GM18505 (cell line): ENCODE results near the gene DACH2.

Experiments
- ATAC-seq: cut with Tn5 transposase; IDR thresholded peaks from one replicate; pipeline ENCODE4 v1.9.1; 2021; ENCODE audit not compliant: unreplicated experiment
- POLR2A ChIP-seq: IDR thresholded peaks from 4 replicates; pipeline ENCODE4 v1.6.1; 2011; ENCODE audit warnings: borderline replicate concordance; ENCODE audit not compliant: insufficient read depth, insufficient read length; ENCODE audit errors: extremely low read depth

Gene DACH2

DNA sequence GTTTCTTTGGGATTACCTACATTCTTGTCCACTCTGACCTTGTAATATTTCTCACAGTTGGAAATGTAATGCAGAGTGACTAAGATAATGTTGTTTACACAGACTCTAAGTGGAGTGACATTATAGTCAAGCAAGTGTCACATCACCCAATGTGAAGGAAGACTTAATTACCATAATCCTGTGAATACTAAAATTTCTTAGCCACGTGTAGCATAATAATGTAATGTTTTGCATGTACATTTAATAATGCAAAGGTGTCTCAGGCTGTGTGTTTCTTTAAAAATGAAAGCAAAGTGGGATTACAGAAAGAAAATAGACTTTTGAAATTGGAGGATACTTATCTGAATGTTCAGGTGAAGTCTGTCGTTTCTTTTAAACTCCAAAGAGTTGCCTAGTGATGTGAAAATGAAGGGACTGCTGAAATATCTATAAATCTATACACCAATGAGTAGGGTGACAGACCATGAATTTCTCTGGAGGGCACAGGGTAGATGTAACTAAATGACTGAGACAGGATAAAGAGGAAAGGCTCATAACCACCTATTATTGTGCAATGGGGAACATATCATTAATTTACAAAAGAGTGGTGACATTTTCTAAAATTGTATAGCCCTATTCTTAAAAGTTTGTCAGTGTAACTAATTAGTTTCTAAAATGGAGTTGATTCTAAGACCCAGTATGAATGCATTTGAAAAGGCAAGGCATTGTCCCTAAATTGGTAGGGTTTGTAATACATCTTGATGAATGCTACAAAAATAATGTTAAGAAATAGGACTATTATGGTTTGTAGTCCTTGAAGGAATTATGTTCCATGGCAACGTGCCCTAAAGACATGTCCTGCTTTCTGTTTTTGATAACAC is 235.7 kb downstream of the DACH2 start:
- no peak for TF ChIP-seq POLR2A
- no peak for ATAC-seq

DNA sequence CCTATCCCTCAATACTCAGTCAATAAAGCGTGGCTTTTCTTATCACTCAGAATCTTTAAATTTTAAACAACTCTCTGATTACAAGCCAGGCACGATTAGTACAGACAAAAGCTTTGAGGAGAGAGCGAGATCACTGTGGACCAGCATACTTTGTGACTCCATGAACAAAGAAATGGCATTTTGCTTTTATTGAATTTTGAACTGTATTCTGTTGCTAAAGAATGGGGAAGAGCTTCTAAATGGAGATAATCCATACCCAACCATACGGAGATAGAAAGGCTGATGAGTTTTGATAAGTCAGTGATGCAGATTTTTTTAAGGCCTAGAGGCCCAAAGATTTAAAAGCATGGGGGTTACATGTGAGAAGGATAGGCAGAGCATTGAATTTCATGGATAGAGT is 259.1 kb downstream of the DACH2 start:
- TF ChIP-seq POLR2A = no peak
- ATAC-seq = no peak

DNA sequence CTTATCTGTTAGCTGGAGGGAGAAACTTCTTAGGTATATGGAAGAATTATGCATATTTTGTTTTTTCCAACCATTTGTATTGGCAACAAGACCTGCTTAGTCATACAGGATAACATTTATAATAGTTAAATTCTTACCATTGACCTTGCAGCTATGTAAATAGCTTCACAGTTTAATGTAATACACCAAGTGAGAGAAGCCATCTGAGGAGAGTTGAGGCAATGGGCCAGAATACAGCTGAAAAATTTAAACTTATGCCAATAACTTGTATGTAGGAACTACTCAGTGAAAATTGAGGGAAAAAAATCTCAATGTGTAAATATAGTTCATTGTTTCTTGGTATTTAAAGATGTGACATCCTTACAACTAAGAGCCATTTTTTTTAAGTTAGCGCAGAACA is 273.5 kb downstream of the DACH2 start:
- no peak for ATAC-seq
- TF ChIP-seq POLR2A = no peak

- no peak for TF ChIP-seq POLR2A
- ATAC-seq = no peak
Observed at GRCh38 chrX:86436116-86436515, 287.9 kb downstream of the DACH2 start.

DNA sequence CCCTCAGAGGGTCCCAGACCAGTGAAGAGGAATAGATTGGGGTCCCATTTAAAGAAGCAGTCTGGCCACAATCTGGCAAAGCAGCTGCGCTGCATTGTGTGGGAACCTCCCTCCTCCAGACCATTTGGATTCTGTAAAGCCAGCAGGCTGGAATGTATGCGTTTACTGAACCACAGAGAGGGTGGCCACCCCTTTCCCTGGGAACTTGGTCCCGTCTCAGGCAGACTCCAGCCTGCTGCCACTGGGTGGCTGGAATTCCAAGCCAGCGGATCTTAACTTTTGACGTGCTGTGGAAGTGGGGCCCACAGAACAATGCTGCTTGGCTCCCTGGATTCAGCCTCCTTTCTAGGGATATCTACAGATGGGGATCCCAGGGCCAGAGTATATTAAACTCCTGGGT is 307.2 kb downstream of the DACH2 start:
- no peak for TF ChIP-seq POLR2A
- no peak for ATAC-seq

DNA sequence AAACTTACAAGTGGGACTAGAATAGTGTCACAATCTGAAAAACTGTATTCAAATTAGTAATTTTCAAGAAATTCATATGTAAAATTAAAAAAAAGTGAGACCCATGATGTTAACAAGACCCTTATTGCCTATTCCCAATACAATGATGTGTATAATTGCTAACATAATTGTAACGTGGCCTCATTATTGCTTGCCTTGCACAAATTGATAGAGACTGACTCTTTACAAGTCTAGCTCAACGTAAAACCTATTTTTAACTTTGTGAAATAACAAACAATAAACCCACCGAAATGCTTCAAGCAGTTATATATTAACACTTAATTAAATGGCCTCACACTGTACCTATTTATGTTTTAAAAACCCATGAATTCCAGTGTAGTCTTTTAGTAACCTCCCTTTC is 312.5 kb downstream of the DACH2 start:
- no peak for TF ChIP-seq POLR2A
- no peak for ATAC-seq

GRCh38 chrX:86504297-86504696 is 356.0 kb downstream of the DACH2 start:
- no peak for ATAC-seq
- no peak for TF ChIP-seq POLR2A

DNA sequence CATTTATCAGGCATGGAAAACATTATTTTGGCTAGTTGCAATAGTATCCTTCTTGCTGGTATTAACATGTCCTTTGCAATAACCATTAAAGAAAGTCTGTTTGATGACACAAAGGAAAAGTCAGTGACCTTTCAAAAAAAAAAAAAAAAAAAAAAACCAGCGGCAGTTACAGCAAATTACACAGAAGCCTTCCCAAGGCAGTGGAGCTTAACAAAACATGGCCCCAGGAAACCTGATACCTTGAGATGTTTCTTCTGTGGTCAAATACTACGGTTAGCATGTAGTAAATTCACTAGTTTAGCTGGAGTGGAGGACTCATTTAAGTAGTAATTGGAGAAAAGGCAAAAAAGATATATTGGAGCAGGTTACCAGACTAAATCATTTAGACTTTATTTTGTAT is 359.1 kb downstream of the DACH2 start:
- ATAC-seq = no peak
- TF ChIP-seq POLR2A = no peak

DNA sequence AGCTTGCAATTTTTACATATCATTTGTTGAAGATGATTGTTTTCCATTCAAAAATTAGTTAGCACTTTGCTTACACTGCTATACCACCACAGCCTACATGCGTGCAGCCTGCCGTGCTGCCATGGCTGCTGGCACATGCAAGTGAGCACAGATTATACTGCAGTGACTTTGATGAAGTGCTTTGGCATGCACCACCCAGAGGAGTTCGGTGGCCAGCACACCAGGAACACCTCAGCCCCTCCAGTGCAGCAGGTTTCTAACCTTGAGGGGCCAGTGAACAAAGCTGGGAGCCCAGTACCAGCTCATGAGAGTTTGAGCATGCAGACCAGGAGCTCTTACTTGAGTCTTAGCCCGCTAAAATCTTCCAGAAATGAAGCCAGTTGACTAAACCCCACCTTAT is 431.5 kb downstream of the DACH2 start:
- TF ChIP-seq POLR2A = no peak
- ATAC-seq = no peak

- peak; percentile 95 for ATAC-seq
- no peak for TF ChIP-seq POLR2A
Observed at GRCh38 chrX:86604607-86605006, 456.4 kb downstream of the DACH2 start.

DNA sequence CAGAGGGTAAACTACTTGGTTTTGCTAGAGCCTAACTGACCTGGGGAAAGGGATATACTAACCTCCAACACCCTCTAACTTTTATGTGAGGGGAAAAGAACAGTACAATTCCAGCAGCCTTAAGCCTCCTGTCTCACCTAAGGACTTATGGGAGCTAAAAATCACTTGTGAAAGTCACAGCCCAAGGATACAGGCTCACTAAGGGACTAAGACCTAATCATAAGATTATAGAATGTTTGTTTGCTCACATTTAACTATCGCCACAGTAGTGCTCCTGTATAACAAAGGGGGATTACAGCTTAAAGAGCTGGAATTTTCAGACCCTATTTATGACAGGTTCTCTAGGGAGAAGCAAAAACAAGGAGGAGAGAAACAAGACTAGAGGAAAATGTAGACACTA is 548.7 kb downstream of the DACH2 start:
- TF ChIP-seq POLR2A = no peak
- no peak for ATAC-seq

GRCh38 chrX:86711531-86712180 is 563.4 kb downstream of the DACH2 start:
- no peak for TF ChIP-seq POLR2A
- no peak for ATAC-seq

DNA sequence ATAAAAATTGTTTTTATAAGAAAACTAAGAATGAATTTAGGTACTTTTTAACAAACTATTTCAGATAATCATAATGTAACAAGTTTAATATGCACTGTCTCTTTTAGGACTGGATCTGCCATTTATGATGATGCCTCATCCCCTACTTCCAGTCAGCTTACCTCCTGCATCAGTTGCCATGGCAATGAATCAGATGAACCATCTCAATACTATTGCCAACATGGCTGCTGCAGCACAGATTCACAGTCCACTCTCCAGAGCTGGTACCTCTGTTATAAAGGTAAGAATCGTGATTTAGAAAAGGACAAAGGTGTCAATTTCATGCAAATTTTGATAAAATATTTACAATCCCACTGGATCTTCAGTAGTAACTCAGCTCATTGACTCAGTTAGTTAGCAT is 566.2 kb downstream of the DACH2 start:
- no peak for ATAC-seq
- no peak for TF ChIP-seq POLR2A

DNA sequence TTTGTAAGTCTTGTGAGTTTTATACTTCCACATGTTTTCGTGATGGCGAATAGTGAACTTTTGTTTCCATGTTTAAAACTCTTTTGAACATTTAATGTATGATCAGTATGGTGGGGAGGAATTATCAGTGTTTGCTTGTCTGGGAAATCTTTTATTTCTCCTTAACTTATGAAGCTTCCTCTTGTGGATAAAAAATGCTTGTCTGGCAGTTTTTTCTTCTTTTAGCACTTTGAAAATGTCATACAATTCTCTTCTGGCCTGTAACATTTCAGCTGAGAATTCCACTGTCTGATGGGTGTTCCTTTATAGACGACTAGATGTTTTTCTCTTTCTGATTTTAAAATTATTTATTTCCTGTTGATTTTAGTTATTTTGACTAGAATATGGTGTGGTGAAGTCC is 576.0 kb downstream of the DACH2 start:
- ATAC-seq = no peak
- no peak for TF ChIP-seq POLR2A

- no peak for TF ChIP-seq POLR2A
- ATAC-seq = no peak
Observed at GRCh38 chrX:86747091-86747490, 598.8 kb downstream of the DACH2 start.

DNA sequence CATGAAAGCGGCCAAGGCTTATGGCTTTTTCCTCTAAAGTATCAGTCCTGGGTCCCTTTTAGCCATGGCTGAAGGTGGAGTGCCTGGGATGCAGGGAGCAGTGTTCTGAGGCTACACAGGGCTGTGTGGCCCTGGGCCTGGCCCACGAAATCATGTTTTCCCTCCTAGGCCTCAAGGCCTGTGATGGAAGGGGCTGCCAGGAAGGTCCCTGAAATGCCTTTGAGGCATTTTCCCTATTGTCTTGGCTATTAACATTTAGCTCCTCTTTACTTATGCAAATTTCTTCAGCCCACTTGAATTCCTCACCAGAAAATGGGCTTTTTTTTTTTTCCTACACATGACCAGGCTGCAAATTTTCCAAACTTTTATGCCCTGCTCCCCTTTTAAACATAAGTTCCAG is 657.0 kb downstream of the DACH2 start:
- no peak for ATAC-seq
- TF ChIP-seq POLR2A = no peak
